Thyroid gland (tissue), 4 donors: ENCODE data around the gene LAMC2.

Experiments used
- POLR2A ChIP-seq, 2 donors: fragments of 450-650 bp; IDR thresholded peaks; one replicate each; pipeline ENCODE4 v1.6.1; 2017; ENCODE audit warnings: antibody characterized with exemption in 2 of 2, mild to moderate bottlenecking in 2 of 2, moderate library complexity in 1 of 2
- TF ChIP-seq, protein P1 (sequence below), 6 experiments: fragments of 200-600 bp in 3 of 6; fragments of 450-650 bp in 3 of 6; sonication (generic) in 3 of 6; IDR thresholded peaks; one replicate each; pipeline ENCODE4 v1.5.1; 2016 to 2019; ENCODE audit warnings: antibody characterized with exemption in 6 of 6, mild to moderate bottlenecking in 2 of 6, inconsistent platforms in 1 of 6, moderate library complexity in 1 of 6

DNA sequence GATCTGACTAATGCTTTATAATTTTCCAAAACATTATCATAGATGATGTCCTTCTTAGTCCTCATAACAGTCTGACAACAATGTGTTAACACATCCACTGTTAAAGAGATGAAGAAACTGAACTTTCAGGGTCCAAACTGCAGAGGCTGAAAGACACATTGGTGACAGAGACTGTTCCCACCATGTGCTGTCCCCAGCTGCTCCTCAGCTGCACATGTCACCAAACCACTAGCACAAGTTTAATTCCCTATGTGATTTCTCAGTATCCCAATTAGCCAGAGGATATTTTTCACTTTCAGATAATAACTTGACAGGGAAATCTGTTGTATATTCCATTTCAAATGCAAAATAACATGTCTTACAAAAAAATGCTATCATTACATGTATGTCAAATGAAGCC, 24.6 kb downstream of the LAMC2 start:
- TF ChIP-seq, protein P1, sequence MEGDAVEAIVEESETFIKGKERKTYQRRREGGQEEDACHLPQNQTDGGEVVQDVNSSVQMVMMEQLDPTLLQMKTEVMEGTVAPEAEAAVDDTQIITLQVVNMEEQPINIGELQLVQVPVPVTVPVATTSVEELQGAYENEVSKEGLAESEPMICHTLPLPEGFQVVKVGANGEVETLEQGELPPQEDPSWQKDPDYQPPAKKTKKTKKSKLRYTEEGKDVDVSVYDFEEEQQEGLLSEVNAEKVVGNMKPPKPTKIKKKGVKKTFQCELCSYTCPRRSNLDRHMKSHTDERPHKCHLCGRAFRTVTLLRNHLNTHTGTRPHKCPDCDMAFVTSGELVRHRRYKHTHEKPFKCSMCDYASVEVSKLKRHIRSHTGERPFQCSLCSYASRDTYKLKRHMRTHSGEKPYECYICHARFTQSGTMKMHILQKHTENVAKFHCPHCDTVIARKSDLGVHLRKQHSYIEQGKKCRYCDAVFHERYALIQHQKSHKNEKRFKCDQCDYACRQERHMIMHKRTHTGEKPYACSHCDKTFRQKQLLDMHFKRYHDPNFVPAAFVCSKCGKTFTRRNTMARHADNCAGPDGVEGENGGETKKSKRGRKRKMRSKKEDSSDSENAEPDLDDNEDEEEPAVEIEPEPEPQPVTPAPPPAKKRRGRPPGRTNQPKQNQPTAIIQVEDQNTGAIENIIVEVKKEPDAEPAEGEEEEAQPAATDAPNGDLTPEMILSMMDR (IDR thresholded peaks at IDR 0.05): no peak
- TF ChIP-seq POLR2A (IDR thresholded peaks at IDR 0.05): no peak
